ENCODE results near the gene MCL1.

- TF ChIP-seq, protein P1, sequence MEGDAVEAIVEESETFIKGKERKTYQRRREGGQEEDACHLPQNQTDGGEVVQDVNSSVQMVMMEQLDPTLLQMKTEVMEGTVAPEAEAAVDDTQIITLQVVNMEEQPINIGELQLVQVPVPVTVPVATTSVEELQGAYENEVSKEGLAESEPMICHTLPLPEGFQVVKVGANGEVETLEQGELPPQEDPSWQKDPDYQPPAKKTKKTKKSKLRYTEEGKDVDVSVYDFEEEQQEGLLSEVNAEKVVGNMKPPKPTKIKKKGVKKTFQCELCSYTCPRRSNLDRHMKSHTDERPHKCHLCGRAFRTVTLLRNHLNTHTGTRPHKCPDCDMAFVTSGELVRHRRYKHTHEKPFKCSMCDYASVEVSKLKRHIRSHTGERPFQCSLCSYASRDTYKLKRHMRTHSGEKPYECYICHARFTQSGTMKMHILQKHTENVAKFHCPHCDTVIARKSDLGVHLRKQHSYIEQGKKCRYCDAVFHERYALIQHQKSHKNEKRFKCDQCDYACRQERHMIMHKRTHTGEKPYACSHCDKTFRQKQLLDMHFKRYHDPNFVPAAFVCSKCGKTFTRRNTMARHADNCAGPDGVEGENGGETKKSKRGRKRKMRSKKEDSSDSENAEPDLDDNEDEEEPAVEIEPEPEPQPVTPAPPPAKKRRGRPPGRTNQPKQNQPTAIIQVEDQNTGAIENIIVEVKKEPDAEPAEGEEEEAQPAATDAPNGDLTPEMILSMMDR (IDR thresholded peaks at IDR 0.05) = peak in 1 of 3 donors; percentile 9
- peak; percentile 49 for TF ChIP-seq POLR2A (IDR thresholded peaks at IDR 0.05)
- TF ChIP-seq EP300 (IDR thresholded peaks at IDR 0.05) = no peak
These were observed 29.8 kb downstream of the MCL1 start for GRCh38 chr1:150549496-150550221.

Data from ovary (tissue), 3 donors.